ENCODE results near the gene CRELD2.

DNA sequence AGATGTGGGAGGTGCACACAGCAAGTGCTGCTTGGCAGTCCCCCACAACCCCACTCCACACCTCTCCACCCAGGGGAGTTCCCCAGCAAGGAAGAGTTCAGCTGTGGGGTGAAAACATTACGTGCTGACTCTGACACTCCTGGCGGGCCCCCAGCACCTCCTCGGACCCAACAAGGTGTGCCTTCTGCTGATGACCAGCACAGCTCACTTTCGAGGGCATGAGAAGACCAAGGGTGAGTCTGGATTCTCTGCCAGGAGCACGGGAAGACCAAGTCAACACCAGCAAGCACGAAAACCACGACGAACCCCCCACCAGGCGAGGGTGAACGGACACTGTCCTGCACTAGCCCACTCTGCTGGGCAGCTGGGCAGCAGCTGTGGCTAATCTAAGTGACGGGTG, 1.6 kb upstream of the CRELD2 start:
- TF ChIP-seq, protein P1, sequence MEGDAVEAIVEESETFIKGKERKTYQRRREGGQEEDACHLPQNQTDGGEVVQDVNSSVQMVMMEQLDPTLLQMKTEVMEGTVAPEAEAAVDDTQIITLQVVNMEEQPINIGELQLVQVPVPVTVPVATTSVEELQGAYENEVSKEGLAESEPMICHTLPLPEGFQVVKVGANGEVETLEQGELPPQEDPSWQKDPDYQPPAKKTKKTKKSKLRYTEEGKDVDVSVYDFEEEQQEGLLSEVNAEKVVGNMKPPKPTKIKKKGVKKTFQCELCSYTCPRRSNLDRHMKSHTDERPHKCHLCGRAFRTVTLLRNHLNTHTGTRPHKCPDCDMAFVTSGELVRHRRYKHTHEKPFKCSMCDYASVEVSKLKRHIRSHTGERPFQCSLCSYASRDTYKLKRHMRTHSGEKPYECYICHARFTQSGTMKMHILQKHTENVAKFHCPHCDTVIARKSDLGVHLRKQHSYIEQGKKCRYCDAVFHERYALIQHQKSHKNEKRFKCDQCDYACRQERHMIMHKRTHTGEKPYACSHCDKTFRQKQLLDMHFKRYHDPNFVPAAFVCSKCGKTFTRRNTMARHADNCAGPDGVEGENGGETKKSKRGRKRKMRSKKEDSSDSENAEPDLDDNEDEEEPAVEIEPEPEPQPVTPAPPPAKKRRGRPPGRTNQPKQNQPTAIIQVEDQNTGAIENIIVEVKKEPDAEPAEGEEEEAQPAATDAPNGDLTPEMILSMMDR (IDR thresholded peaks at IDR 0.05) = no peak
- no peak for TF ChIP-seq POLR2A (IDR thresholded peaks at IDR 0.05)
